HG03460 (cell line): ENCODE data around the gene OR4K17.
"Not testable (repeated sequence)": the region's sequence is repeated elsewhere in the genome, so short reads cannot be mapped to it uniquely, and the experiment has no call there.

ENCODE experiments used
- ATAC-seq: cut with Tn5 transposase; IDR thresholded peaks from one replicate; pipeline ENCODE4 v1.9.1; 2021; ENCODE audit not compliant: unreplicated experiment

Gene OR4K17

GRCh38 chr14:20110438-20110837 lies at the start of gene OR4K17:
Gene OR4K17 (plus strand): TSS chr14:20110739. CDS start chr14:20117500, 6,761 bp downstream.
- ATAC-seq, result no peak

DNA sequence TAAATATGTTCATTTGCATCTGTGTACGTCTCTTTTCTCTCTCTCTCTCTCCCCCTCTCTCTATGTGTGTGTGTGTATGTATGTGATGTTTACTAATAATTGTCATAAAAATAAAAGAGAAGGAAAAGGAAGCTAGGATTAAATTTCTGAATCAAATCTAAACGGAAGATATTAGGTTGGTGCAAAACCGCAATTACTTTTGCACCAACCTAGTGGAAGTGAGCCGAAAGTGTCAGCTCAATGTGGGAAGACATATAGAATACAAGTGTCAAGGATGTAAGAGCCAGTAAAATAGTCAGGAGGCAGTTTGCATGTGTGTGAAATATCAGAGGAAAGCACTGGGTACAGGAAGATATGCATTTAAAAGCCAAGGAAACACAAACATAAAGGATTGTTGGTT lies 18.5 kb upstream of the OR4K17 start:
- no peak for ATAC-seq

- ATAC-seq, result no peak
Measured at GRCh38 chr14:20093442-20093841, 17.1 kb upstream of the OR4K17 start.

GRCh38 chr14:20098926-20099770 lies 11.4 kb upstream of the OR4K17 start:
- not testable (repeated sequence) for ATAC-seq

DNA sequence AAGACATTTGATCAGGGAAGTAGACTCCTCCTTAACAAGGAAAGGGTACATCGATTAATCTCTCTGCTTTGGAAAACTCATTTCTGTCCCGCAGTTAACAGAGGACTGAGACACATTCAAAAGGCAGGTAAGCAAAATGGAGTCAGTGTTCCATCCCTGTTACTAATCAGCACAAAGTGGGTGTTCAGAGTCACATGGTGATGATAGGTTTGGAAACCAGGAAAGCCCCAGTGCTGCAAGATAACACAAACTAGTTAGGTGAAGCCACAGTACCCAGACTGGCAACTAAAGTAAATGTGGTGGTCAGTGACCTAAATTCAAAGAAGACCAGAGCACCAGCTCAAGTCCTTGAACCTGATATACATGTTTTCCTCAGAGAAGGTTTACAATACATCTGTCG lies 1.8 kb downstream of the OR4K17 start:
- ATAC-seq, result no peak

DNA sequence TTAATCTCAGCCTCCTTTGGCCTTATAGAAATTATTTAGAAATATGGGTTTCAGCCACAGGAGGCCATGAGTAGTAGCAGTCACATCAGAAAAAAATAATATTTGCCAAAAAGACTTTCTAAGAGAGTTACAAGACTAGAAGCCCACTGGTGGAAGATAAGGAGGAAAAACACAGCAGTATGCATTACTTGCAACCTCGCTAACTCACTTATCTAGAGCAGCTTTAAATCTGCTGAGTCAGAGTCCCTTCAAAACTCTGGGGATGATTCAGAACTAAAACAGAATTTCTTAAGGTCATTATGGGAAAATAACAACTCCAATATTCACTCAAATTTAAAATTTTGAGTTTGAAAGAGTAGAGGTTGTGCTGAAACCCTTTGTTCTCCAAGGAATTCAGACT lies 6.2 kb downstream of the OR4K17 start:
- ATAC-seq, result no peak

- no peak for ATAC-seq
Measured at GRCh38 chr14:20118795-20119194, 8.3 kb downstream of the OR4K17 start.

- no peak for ATAC-seq
Measured at GRCh38 chr14:20138520-20138919, 28.0 kb downstream of the OR4K17 start, which contains the start of gene OR4N5. Gene OR4N5 (plus strand): TSS chr14:20138820. CDS start chr14:20143736, 4,916 bp downstream.

- no peak for ATAC-seq
Measured at GRCh38 chr14:20143911-20144310, 33.4 kb downstream of the OR4K17 start.

DNA sequence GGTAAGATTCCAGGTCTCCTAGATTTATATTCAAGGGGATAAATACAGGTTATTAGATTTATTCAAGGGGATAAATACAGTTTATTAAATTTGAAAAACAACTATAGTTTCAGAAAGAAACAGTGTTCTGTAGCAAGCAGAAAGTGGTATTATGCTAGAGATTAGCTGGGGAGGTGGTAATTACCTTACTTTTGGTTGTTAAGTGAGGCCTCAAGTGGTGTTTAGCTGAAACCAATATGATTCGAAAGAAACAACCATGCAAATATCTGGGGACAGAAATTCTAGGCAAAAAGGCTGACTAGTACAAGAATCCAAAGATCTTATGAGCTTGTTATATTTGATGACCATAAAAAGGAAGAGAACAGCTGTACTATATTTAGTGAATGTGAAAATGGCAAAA lies 34.3 kb downstream of the OR4K17 start:
- no peak for ATAC-seq

DNA sequence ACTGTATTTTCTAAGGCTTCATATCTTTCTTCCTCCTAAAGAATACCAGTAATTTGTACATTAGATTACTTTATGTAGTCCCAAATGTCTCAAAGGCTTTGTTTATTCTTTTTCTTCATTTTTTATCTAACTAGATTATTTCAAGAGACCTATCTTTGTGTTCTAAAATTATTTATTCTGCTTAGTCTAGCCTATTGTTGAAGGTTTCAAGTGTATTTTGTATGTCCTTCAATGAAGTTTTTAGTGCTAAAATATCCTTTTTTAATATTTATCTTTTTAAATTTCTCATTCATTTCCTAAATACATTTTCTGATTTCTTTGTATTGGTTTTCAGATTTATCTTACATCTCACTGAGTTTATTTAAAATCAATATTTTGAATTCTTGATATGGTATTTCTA lies 53.9 kb downstream of the OR4K17 start:
- ATAC-seq, result no peak

DNA sequence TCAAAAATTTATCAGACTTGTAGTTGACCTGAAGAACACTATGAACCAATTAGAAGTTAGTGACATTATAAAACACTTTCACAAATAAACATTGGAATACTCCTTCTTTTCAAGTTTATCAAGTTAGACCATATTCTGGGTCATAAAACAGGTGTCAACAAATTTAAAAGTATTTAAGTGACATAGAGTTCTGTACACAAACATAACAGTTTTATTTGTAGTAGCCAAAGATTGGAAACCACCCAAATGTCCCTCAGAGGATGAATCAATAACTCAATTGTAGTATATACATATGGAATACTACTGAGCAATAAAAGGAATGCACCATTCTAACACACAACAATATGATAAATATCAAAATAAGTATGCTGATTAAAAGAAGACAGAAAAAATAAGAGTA lies 56.6 kb downstream of the OR4K17 start:
- ATAC-seq, result no peak

GRCh38 chr14:20169852-20170251 lies 59.3 kb downstream of the OR4K17 start:
- not testable (repeated sequence) for ATAC-seq
